8988T (cell line): ENCODE measurements around the gene DIAPH3.
A peak's percentile ranks its signal among the peaks of the same experiment; 100 is the strongest.
"Not testable (repeated sequence)": the region's sequence is repeated elsewhere in the genome, so short reads cannot be mapped to it uniquely, and the experiment has no call there.

Experiments
- DNase-seq: peaks from one replicate; pipeline ENCODE4 v3.0.0; 2011

The DIAPH3 gene, protein sequence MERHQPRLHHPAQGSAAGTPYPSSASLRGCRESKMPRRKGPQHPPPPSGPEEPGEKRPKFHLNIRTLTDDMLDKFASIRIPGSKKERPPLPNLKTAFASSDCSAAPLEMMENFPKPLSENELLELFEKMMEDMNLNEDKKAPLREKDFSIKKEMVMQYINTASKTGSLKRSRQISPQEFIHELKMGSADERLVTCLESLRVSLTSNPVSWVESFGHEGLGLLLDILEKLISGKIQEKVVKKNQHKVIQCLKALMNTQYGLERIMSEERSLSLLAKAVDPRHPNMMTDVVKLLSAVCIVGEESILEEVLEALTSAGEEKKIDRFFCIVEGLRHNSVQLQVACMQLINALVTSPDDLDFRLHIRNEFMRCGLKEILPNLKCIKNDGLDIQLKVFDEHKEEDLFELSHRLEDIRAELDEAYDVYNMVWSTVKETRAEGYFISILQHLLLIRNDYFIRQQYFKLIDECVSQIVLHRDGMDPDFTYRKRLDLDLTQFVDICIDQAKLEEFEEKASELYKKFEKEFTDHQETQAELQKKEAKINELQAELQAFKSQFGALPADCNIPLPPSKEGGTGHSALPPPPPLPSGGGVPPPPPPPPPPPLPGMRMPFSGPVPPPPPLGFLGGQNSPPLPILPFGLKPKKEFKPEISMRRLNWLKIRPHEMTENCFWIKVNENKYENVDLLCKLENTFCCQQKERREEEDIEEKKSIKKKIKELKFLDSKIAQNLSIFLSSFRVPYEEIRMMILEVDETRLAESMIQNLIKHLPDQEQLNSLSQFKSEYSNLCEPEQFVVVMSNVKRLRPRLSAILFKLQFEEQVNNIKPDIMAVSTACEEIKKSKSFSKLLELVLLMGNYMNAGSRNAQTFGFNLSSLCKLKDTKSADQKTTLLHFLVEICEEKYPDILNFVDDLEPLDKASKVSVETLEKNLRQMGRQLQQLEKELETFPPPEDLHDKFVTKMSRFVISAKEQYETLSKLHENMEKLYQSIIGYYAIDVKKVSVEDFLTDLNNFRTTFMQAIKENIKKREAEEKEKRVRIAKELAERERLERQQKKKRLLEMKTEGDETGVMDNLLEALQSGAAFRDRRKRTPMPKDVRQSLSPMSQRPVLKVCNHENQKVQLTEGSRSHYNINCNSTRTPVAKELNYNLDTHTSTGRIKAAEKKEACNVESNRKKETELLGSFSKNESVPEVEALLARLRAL

DNA sequence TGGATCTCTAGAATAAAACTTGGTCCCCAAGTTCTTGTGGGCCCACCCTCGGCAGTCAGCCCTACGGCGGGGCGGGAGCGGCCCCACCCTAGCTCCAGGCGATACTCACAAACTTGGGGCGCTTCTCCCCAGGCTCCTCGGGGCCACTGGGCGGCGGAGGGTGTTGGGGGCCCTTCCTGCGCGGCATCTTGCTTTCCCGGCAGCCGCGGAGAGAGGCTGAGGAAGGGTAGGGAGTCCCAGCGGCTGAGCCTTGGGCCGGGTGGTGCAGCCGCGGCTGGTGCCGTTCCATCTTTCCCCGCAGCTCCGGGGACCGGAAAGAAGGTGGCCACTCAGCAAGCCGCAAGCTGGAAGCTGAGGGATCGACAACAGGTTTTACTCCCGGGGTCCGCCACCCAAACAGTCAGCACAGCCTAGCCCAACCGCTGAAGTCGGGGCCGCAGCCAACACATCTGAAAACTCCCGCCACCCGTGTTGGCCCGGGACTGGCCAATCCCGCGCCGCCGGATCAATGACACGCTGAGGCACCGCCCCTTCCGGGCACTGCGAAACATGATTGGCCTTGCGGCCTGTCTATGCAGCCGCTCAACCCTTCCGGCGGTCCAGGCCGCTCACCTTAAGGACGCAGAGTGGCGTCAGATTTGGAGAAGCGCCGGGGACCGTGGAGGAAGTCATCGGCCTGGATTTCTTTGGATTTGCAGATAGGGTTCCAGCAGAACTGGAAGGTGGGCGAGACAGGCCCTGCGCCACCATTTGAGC is at the start of gene DIAPH3:
Gene DIAPH3, minus strand, starts transcription at position 451 of the 756 bp plus-strand sequence. Its CDS starts 162 bp downstream, at position 289.
- peak; percentile 63 for DNase-seq

DNA sequence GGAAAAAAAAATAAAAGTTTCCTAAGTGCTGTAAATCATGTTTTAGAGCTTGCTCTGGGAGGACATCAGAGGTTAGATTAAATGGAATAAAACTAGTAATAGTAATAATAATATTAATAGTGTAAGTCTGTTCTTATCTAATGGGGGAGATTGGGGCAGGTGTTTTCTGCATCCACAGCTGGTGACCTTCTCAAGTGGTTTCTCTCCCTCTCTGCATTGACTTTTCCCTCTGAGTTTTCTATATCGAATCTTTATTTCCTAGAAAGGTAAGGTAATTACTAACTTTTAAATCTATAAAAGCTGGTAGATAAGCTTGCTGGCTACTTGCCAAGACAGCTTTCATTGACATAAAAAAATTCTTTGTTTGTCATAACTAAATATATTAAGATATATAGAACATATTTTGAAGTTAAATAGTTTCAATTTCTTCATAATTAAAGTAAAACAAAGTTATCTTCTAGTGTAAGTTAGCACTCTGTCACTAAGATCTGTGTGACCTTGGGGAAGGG is 49.6 kb upstream of the DIAPH3 start:
- no peak for DNase-seq

DNA sequence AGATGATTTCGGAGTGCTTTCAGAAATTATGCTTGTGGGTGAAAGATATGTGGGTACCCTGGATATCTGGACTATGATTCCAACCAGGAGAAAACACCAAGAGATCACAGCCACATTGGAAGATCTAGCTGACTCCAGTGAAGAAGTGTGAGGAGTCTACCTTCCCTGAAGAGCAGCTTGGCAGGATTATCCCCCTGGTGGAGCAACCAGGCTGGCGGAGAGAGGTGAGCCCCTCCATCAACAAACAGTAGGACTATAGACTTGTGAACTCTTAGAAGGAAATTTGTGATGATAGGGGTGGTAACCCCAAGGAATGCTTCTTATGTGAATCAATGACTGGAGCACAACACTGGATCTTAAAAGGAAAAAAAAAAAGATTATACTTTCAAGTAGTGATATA is 47.8 kb upstream of the DIAPH3 start:
- DNase-seq = no peak

DNA sequence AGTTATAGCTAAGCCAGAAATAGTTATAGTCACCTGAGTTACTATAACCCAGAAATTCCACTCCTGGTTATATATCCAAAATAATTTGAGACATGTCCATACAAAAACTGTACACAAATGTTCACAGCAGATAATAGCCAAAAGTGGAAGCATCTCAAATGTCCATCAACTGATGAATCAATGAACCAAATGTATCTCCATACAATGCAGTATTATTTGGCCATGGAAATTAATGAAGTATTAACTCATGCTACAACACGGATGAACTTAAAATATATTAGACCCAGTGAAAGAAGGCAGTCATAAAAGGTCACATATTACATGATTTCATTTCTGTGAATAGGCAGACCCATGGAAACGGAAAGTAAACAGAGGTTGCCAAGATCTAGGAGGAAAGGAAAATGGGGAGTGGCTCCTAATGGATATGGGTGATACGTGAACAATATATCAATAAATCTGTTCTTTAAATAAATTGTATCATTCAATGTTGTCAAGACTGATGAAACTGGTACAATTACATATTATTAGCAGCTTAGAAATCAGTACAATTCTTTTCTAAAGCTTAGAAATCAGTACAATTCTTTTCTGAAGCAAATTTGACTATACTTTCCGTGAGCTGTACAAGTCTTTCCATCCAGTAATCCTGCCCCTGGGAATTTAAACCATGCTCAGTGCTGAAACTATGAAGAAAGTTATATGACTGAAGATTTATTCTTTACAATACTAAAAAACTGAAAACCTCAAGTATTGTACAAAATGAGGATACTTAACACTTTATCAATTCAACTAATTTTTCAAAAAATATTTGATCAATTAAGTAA is 47.0 kb upstream of the DIAPH3 start:
- DNase-seq = no peak

DNA sequence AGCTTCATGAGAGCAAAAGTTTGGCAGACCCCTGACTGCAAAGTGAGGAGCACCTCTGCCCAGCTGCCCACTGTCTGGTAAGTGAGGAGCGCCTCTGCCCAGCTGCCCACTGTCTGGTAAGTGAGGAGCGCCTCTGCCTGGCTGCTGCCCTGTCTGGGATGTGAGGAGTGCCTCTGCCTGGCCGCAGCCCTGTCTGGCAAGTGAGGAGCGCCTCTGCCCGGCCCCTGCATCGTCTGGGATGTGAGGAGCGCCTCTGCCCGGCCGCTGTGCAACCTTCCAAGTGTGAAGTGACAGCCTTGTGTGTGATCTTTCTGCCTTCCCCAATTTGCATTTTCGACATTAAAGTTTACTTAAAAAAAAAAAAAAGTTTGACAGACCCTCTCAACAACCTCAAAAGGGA is 41.8 kb upstream of the DIAPH3 start:
- not testable (repeated sequence) for DNase-seq

DNA sequence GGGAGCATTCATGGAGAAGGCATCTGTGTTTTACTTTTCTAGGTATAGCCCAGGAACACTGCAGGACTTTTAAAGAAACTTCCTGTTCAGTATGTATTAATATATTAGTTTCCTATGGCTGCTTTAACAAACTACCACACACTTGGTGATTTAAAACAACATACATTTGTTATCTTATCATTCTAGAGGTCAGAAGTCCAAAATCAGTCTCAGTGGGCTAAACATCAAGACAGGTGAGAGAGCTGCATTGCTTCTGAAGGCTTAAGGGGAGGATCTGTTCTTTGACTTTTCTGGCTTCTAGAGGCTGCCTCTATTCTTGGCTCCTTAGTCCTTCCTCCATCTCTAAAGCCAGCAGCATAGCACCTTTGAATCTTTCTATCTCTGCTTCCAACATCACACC is 37.6 kb upstream of the DIAPH3 start:
- no peak for DNase-seq

DNA sequence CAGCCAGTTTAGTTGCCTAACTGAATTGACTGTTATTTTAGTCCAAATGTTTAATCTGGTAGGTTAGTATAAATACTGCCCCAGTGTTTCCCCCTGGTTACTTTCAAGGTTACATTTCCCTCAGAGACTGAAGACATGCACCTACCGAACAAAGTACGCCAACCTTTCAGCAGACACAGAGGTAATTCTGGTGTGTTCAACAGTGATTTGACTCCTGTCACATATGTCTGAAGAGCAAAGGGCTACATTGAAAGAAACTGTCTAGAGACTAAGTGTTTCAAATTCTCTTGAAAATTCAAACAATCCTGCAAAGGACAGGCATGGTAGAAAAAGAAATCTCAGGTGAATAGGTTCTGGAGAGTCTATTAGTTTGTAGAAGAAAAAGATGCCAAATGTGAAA is 32.2 kb upstream of the DIAPH3 start:
- not testable (repeated sequence) for DNase-seq

DNA sequence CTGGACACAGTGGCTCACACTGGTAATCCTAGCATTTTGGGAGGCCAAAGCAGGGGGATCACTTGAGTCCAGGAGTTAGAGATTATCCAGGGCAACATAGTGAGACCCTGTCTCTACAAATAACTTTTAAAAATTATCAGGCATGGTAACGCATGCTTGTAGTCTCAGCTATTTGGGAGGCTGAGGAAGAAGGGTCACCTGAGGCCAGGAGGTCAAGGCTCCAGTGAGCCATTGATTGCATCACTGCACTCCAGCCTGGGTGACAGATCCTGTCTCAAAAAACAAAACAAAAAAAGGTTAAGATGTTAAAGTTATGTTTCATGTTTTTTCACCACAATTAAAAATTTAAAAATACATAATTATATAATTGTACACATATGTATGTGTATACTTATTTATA is 19.2 kb upstream of the DIAPH3 start:
- no peak for DNase-seq

DNA sequence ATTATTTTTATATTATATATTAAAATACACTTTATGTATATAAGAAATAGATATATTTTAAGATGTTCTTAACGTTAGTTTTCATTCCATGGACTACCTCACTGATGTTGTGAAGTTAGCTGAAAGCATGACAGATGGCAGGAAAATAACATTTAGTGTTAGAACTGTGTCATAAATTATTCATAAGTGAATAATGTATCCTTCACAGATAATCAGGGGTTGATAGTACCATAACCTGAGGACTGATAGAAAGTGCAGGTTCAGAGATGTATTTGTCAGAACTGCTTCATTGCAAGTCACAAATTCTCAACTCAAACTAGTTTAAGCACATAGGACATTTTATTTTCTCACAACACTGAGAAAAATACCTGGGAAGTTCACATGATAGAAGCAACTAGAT is 14.6 kb upstream of the DIAPH3 start:
- DNase-seq = no peak

DNA sequence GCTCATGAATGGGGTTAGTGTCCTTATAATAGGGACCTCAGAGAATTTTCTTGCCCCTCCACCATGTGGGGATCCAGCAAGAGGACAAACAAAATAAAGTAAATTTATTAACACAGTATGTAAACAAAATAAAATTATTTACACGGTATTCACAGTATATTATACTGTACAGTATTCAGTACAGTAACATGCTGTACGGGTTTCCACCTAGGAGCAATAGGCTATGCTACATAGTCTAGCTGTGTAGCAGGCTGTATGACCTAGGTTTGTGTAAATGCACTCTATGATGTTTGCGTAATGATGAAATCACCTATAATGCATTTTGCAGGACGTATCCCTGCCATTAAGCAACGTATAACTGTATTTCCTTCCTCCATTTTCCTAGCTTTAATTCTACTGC is 11.8 kb upstream of the DIAPH3 start:
- no peak for DNase-seq

DNA sequence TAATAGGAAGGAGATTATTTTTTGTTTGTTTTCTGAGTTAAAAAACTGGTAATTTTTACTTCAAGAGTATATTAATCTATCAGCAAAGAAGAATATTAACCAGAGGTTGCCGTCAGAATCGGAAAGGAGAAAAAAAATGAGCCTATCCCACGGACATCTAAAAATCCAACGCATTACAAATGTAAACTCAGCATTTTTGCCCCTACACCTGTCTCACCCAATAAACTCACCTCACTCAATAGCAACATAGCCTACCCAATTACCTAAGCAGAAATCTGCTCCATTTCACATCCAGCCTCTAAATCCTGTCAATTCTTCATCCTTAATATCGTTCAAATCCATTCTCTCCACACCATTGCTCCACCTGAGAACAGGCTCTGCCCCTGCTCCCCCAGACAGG is 10.4 kb upstream of the DIAPH3 start:
- no peak for DNase-seq

DNA sequence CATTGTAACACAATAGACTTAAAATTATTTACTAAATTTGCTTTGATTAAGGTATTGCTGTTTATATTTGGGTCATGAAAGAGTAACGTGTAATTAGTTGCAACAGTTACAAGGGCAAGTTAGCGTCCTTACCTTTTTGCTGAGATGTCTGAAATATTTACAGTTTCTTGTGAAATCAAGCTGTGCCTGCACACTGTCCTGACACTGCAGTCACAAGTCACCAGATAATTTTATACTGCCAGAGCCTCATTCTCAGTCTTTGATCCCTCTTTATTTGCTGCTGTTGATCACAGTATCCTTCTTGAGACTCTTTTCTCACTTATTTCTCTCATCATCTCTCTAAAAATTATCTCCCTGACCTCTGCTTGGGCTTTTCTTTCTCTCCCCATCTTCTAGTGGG is 8.4 kb upstream of the DIAPH3 start:
- DNase-seq = no peak

DNA sequence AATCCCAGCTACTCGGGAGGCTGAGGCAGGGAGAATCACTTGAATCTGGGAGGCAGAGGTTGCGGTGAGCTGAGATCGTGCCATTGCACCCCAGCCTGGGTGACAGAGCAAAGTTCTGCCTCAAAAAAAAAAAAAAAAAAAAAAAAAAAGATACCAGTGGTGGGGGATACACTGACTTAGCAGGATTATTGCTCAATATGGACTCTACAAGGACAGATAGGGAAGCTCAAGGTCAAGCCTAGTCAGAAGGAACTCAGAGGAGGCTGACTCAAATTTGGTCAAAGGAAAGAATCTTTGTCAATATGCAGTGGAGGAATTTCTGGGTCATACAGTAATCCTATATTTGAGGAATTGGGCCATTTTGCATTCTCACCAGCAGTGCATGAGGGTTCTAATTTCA is 6.7 kb upstream of the DIAPH3 start:
- DNase-seq = no peak

DNA sequence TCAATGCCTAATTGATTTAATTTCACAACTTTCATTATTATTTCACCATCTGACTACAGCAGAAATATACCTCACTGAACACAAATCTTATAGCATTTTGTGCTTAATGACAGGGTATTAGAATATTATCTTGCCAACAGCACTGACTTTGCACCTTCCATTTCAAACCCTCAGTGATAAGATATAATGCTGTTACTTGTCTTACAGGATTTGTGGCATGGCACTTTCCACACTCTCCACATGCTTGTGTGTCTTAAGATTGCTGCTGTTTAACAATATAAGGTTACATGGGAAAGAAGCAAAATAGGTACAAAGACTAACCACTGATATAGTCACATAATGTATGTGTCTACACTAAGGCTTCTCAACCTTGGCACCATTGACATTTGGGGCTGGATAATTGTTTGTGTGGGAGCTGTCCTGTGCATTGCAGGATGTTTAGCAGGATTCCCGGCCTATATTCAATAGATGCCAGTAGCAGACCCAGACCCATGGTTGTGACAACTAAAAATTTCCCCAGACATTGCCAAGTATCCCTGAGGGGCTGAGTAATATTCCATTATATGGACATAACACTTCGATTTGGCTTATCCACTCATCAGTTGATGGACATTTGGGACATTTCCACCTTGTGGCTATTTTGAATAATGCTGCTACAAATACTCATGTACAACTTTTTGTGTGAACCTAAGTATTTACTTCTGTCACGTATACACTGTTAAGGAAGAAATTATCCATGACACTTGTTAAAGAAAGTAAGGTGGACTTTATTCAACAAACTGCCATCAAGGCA is 5.7 kb upstream of the DIAPH3 start:
- DNase-seq = no peak

DNA sequence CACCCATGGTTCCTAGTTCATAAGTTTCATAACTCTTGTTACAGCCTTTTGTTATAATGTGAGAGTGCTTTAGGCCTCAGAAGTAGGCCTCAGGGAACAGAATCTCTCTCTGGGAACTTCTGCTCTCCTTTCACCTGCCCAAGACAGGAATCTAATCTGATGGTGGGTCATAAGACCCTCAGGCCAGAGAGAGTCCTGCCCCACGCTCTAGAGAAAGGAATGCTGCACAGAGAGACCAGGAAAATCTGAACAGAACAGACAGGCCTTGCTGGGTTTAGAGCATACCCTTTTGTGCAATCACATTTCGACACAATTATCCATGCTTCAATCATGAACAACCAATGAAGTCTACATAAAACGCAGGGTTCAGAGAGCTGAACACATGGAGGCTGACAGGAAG is 3.4 kb upstream of the DIAPH3 start:
- DNase-seq = no peak

DNA sequence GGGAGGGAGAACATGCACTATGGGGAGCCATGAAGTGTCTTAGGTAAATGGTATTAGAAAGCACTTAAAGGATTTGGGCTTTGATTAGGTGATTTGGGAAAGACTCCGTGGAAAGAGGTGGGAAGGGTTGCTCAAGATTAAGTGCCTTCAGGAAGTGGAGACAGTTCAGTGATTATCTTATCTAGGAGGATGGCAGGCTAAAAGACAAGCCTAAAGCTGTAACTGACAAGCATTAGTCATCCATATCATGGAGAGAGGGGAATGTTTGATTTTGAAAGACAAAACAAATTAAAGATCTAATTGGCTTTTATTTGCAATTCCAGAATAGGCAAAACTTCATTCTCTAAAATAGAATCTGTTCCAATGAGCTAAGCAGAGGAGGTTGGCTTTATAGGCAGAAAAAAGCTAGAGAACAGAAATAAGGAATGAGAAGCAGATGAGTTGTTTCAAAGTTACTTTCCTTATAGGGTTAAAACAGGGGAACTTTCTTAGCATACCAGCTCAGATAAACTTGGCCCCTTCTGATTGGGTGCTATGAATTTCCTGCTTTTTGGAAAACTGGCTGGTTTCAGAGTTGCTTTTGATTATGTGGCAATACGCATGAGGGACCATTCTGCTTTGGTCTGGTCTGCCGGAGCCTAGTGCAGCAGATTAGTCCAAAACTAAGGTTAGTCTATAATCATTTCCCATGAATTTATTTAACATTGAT is 1.8 kb upstream of the DIAPH3 start:
- DNase-seq = no peak

DNA sequence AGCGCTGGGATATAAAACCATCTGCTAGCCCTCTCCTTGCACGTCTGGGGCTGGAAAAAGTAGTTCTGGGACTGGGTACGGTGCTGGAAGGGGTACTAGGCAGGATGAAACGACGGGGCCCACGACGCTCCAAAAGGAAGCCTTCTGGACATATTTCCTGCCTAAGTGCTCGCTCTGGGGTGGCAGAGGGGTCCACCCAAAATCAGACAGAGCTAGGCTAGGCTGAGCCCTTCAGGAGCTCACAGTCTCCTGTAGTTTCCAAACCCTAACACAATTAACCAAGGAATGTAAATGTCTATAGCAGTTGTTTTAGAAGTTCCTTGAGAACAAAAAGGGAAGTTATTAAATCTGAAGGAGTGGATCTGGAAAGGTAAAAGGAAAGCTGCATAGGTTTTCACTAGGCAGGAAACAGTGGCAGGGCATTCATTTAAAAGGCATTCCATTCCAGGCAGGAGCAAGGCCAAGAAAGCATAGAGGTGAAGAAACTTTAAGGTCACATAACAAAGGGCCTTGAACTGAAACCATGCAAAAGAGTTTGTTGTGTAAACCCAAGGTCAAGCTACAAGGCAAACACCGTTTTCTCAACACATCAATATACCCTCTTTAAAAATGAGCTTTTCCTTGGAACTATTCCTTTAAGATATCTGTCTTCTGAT is 634 bp upstream of the DIAPH3 start:
- DNase-seq = no peak

DNA sequence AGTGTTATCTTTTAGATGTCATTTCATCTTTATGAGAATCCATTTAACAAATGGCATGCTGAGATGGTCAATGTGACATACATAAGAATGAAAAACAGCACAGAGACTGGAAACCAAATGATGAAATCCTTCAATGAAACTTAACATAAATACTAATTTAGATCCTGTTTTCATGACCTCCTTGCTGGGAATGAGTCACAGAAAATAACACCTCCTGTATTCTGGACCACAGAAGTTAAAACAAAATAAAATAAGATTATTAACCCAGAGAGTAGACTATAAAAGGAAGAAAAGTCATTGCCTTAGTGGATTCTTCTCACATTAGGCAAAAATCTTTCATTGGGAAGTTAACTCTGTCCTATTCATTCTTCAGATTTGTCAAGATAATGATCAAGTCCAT is 1.6 kb downstream of the DIAPH3 start:
- no peak for DNase-seq

DNA sequence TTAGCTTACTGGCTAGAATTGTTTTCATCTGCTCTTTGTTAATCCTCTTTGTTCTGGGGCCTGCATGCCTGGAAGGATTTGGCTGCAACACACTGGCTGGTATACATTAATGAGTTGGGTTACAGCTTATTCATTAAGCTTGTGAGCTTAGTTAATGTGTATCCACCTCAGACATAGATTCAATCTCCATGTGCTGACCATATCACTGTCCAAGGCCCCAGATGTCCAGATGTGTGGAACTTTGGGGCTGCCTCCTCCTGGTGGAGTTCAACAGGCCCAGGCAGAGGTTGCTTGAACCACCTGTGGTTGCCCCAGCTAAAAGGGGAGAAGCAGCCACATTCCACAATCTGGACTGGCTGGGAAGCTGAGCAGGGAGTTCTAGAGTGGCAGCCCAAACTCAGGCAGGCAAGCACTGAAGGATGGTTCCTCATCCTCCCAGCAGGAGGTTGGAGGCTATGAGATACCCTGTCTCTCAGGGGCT is 5.4 kb downstream of the DIAPH3 start:
- no peak for DNase-seq
